HCT116 (cell line): ENCODE measurements around the gene MACROH2A1. TPM values are rescaled to one million over a fixed set of nuclear protein-coding genes. Genes with fewer than 3 reads are reported as not detected.

Experiments used
- ATAC-seq: fragments of 200-7000 bp; cut with Tn5 transposase; 2 replicates; pipeline ENCODE4 v1.9.1; 2020; ENCODE audit warnings: mild to moderate bottlenecking, moderate library complexity
- BruUV-seq: library from RNA; stranded (reverse); fragments of 400-500 nt; replicated peaks from 2 replicates; lab custom pipeline; 2021; lab: Mats Ljungman, UMichigan
- CTCF ChIA-PET: fragments of 300-600 bp; sonication (Branson Sonifier 250); formaldehyde crosslinking; loops from one replicate; lab custom pipeline; 2021; ENCODE audit warnings: antibody characterized with exemption; lab: Charles Lee
- POLR2A ChIA-PET: fragments of 300-600, 350-600 bp; sonication (Branson Sonifier 250); formaldehyde crosslinking; loops from one replicate; lab custom pipeline; 2021; ENCODE audit warnings: antibody characterized with exemption; lab: Charles Lee
- RAD21 ChIA-PET, 2 experiments: fragments of 300-600 bp; sonication (Branson Sonifier 250); formaldehyde crosslinking; loops; one replicate each; lab custom pipeline; 2023; ENCODE audit warnings: low total read pairs in 2 of 2; ENCODE audit not compliant: uncharacterized antibody in 2 of 2, unreplicated experiment in 2 of 2, low non-redundant PET in 1 of 2; lab: Charles Lee
- DNase-seq: peaks from one replicate; pipeline ENCODE4 v3.0.0-alpha.2; 2010; ENCODE audit warnings: low read depth, low spot score
- H2AFZ ChIP-seq: fragments of 200-600 bp; shearing (Covaris generic), sonication (generic); 2 replicates; pipeline ENCODE4 v1.6.1; 2017; ENCODE audit warnings: low read depth, mixed run types, mixed read lengths, antibody characterized with exemption, low read length; ENCODE audit not compliant: poor library complexity, severe bottlenecking
- H3K27ac ChIP-seq: 2 replicates; pipeline ENCODE4 v1.5.1; 2012; ENCODE audit warnings: low read depth, low read length
- H3K27me3 ChIP-seq: fragments of 200-600 bp; sonication (generic); 2 replicates; pipeline ENCODE4 v1.6.1; 2016; ENCODE audit warnings: mixed run types, low read length, mixed read lengths; ENCODE audit not compliant: insufficient read depth
- H3K36me3 ChIP-seq, 2 experiments: fragments of 200-500 bp in 1 of 2; fragments of 200-600 bp in 1 of 2; sonication (Bioruptor generic) in 1 of 2; sonication (generic) in 1 of 2; 2 replicates each; pipeline versions ENCODE4 v1.5.1 to v1.6.1; 2014 to 2016; ENCODE audit warnings: low read length in 2 of 2, inconsistent platforms in 1 of 2, mixed read lengths in 1 of 2, mixed run types in 1 of 2; ENCODE audit not compliant: insufficient read depth in 2 of 2, control insufficient read depth in 1 of 2
- H3K4me1 ChIP-seq, 2 experiments: fragments of 200-600 bp in 1 of 2; sonication (generic) in 1 of 2; 2 replicates each; pipeline versions ENCODE4 v1.5.1 to v1.6.1; 2012 to 2017; ENCODE audit warnings: low read length in 2 of 2, inconsistent platforms in 1 of 2, mild to moderate bottlenecking in 1 of 2, mixed read lengths in 1 of 2, mixed run types in 1 of 2, moderate library complexity in 1 of 2; ENCODE audit not compliant: insufficient read depth in 2 of 2, control insufficient read depth in 1 of 2
- H3K4me2 ChIP-seq: fragments of 200-600 bp; sonication (generic); 2 replicates; pipeline ENCODE4 v1.6.1; 2017; ENCODE audit warnings: mixed run types, low read length, mixed read lengths
- H3K4me3 ChIP-seq, 2 experiments: fragments of 200-600 bp in 1 of 2; sonication (generic) in 1 of 2; replicated peaks in 1 of 2; 2 replicates each; pipeline ENCODE4 v1.5.1; 2011 to 2016; ENCODE audit warnings: low read length in 2 of 2, control low read depth in 1 of 2, low read depth in 1 of 2, mild to moderate bottlenecking in 1 of 2, mixed read lengths in 1 of 2, mixed run types in 1 of 2
- H3K79me2 ChIP-seq: fragments of 200-600 bp; sonication (generic); 2 replicates; pipeline ENCODE4 v1.6.1; 2017; ENCODE audit warnings: mild to moderate bottlenecking, mixed run types, low read length, moderate library complexity, mixed read lengths; ENCODE audit not compliant: insufficient read depth
- H3K9ac ChIP-seq: fragments of 200-600 bp; sonication (generic); 2 replicates; pipeline ENCODE4 v1.6.1; 2016; ENCODE audit warnings: low read length, mixed read lengths
- H3K9me2 ChIP-seq: fragments of 200-600 bp; sonication (generic), shearing (Covaris generic); 2 replicates; pipeline ENCODE4 v1.6.1; 2017; ENCODE audit warnings: mixed run types, mild to moderate bottlenecking, moderate library complexity; ENCODE audit not compliant: insufficient read depth
- H3K9me3 ChIP-seq, 2 experiments: fragments of 200-500 bp in 1 of 2; fragments of 200-600 bp in 1 of 2; sonication (Bioruptor generic) in 1 of 2; sonication (generic) in 1 of 2; 2 replicates each; pipeline ENCODE4 v1.6.1; 2014 to 2017; ENCODE audit warnings: low read length in 2 of 2, mixed read lengths in 2 of 2, inconsistent platforms in 1 of 2, low read depth in 1 of 2, mild to moderate bottlenecking in 1 of 2, mixed run types in 1 of 2, moderate library complexity in 1 of 2; ENCODE audit not compliant: control insufficient read depth in 1 of 2, insufficient read depth in 1 of 2
- H4K20me1 ChIP-seq: fragments of 200-600 bp; sonication (generic), shearing (Covaris generic); 2 replicates; pipeline ENCODE4 v1.6.1; 2017; ENCODE audit warnings: mixed run types, mild to moderate bottlenecking, moderate library complexity; ENCODE audit not compliant: insufficient read depth
- CEBPB ChIP-seq: IDR thresholded peaks from 2 replicates; pipeline ENCODE4 v1.6.1; 2012; ENCODE audit warnings: low read depth
- EZH2 ChIP-seq: fragments of 200-600 bp; sonication (generic); IDR thresholded peaks from 2 replicates; pipeline ENCODE4 v1.6.1; 2017; ENCODE audit warnings: antibody characterized with exemption, mixed run types
- FOSL1 ChIP-seq: IDR thresholded peaks from 2 replicates; pipeline ENCODE4 v1.6.1; 2012; ENCODE audit warnings: low read depth
- JUND ChIP-seq: IDR thresholded peaks from 2 replicates; pipeline ENCODE4 v1.6.1; 2012
- SIN3A ChIP-seq: IDR thresholded peaks from 2 replicates; pipeline ENCODE4 v1.6.1; 2012; ENCODE audit warnings: low read depth
- TCF7L2 ChIP-seq: IDR thresholded peaks from 2 replicates; pipeline ENCODE4 v1.7.0; 2011; ENCODE audit warnings: borderline replicate concordance, inconsistent platforms; ENCODE audit not compliant: insufficient read depth, insufficient read length; ENCODE audit errors: extremely low read depth
- ZFX ChIP-seq: fragments of 450-650 bp; IDR thresholded peaks from 2 replicates; pipeline ENCODE4 v1.6.1; 2017
- ZNF274 ChIP-seq: fragments of 200-500 bp; sonication (Bioruptor generic); IDR thresholded peaks from 2 replicates; pipeline ENCODE4 v1.6.1; 2014; ENCODE audit warnings: mild to moderate bottlenecking, low read depth, low read length, inconsistent platforms
- intact Hi-C: fragments of 100-400 bp; cut with micrococcal nuclease; formaldehyde crosslinking; loops from 2 replicates; pipeline ENCODE4 v1.10.0; 2022
- total RNA-seq: library from RNA; stranded (reverse); gene quantifications from one replicate; pipeline ENCODE4 v1.2.1, GENCODE V29; 2021; ENCODE audit not compliant: unreplicated experiment
- TF ChIP-seq, protein P1 (sequence below): IDR thresholded peaks from 2 replicates; pipeline ENCODE4 v1.6.1; 2011; ENCODE audit warnings: mild to moderate bottlenecking, low read length, moderate library complexity; ENCODE audit not compliant: insufficient replicate concordance; ENCODE audit errors: extremely low read depth
- TF ChIP-seq, protein P2 (sequence below): IDR thresholded peaks from 2 replicates; pipeline ENCODE4 v1.6.1; 2012; ENCODE audit warnings: low read depth

MACROH2A1 gene
- total RNA-seq, 1 experiment from 2014 or later: 218 TPM

- BruUV-seq: no TSS peak
- ChIA-PET POLR2A (no interaction called here), RAD21 (no interaction called here), CTCF (no interaction called here)
- H3K4me2 ChIP-seq: no peak overlapping the region
- TF ChIP-seq JUND (no peak), EZH2 (no peak), FOSL1 (no peak), CEBPB (no peak), TCF7L2 (no peak), ZNF274 (no peak), SIN3A (no peak), ZFX (no peak)
- TF ChIP-seq, protein P1, sequence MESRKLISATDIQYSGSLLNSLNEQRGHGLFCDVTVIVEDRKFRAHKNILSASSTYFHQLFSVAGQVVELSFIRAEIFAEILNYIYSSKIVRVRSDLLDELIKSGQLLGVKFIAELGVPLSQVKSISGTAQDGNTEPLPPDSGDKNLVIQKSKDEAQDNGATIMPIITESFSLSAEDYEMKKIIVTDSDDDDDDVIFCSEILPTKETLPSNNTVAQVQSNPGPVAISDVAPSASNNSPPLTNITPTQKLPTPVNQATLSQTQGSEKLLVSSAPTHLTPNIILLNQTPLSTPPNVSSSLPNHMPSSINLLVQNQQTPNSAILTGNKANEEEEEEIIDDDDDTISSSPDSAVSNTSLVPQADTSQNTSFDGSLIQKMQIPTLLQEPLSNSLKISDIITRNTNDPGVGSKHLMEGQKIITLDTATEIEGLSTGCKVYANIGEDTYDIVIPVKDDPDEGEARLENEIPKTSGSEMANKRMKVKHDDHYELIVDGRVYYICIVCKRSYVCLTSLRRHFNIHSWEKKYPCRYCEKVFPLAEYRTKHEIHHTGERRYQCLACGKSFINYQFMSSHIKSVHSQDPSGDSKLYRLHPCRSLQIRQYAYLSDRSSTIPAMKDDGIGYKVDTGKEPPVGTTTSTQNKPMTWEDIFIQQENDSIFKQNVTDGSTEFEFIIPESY: no peak
- TF ChIP-seq, protein P2, sequence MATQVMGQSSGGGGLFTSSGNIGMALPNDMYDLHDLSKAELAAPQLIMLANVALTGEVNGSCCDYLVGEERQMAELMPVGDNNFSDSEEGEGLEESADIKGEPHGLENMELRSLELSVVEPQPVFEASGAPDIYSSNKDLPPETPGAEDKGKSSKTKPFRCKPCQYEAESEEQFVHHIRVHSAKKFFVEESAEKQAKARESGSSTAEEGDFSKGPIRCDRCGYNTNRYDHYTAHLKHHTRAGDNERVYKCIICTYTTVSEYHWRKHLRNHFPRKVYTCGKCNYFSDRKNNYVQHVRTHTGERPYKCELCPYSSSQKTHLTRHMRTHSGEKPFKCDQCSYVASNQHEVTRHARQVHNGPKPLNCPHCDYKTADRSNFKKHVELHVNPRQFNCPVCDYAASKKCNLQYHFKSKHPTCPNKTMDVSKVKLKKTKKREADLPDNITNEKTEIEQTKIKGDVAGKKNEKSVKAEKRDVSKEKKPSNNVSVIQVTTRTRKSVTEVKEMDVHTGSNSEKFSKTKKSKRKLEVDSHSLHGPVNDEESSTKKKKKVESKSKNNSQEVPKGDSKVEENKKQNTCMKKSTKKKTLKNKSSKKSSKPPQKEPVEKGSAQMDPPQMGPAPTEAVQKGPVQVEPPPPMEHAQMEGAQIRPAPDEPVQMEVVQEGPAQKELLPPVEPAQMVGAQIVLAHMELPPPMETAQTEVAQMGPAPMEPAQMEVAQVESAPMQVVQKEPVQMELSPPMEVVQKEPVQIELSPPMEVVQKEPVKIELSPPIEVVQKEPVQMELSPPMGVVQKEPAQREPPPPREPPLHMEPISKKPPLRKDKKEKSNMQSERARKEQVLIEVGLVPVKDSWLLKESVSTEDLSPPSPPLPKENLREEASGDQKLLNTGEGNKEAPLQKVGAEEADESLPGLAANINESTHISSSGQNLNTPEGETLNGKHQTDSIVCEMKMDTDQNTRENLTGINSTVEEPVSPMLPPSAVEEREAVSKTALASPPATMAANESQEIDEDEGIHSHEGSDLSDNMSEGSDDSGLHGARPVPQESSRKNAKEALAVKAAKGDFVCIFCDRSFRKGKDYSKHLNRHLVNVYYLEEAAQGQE: no peak
- no peak overlapping the region for H3K4me3 ChIP-seq
- H4K20me1 ChIP-seq: no peaks in the 10 kb centered on the region
- no peaks in the 10 kb centered on the region for H3K9me2 ChIP-seq
- H3K79me2 ChIP-seq: no peaks in the 10 kb centered on the region
- H3K27ac ChIP-seq: no peak overlapping the region
- DNase-seq: no peak
- H3K9ac ChIP-seq: no peak overlapping the region
- intact Hi-C loops: no loop called here
- H3K4me1 ChIP-seq: peaks cover 0 to 14% of the 10 kb centered on the region in 2 experiments; a peak in 1 of 4 replicates
- no peak overlapping the region for H2AFZ ChIP-seq
- no peaks in the 10 kb centered on the region for H3K9me3 ChIP-seq
- no peak for ATAC-seq
- H3K36me3 ChIP-seq: no peaks in the 10 kb centered on the region
- H3K27me3 ChIP-seq: no peaks in the 10 kb centered on the region
Measured at GRCh38 chr5:135308245-135308644, 90.8 kb downstream of the MACROH2A1 start.
